NCI-H1436 (cell line): ENCODE results near the gene FRMD6.

ENCODE experiments used
- DNase-seq: peaks from one replicate; lab custom pipeline; 2025; lab: John Stamatoyannopoulos, UW

FRMD6 gene

GRCh38 chr14:51666826-51667225 lies 15.1 kb downstream of the FRMD6 start:
- no peak for DNase-seq

DNA sequence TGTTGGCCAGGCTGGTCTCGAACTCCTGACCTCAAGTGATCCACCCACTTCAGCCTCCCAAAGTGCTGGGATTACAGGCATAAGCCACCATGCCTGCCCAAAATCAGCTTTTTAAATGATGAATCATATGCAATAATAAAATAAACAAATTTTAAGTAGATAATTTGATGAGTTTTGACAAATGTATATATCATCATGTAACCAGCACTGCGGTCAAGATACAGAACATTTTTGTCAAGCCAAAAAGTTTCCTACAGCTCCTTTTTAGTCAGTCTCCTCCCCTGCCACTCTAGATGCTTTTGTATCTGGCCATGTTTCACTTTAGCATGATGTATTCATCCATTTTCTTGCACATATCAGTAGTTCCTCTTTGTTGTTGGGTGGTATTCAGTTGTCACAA lies 17.2 kb downstream of the FRMD6 start:
- no peak for DNase-seq

DNA sequence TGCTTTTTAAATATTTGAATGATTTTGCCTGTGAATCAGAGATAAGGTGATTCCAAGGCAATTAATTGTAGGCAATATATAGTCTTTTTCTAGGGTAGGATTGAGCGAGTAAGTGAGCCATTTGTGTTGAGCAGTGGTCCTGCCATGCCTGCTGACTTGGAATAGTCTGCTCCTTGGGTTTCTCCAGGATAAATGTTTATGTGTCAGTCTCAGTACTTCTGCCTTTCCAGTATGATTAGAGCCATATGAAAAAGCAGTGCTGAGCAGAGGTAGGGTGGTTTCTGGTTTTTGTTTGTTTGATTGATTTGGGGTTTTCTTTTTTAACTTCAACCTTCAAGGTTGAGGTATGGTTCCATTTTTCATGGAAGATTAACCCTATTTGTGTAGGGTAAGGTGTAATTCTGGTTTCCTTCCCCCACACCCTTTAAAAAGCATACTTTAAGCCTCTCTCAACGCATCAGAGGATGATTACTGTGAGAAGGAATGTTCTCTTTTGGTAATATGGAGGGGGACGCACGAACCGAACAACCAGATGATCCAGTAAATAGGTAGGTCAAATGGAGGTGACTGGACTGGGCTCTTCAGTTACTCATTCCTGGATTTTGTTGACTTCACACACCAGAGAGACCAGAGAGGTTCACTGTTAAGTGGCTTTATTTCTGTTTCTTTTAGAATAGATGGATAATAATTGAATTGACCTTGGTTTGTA lies 22.7 kb downstream of the FRMD6 start:
- no peak for DNase-seq

- DNase-seq = no peak
Observed at GRCh38 chr14:51676549-51676948, 24.8 kb downstream of the FRMD6 start.

DNA sequence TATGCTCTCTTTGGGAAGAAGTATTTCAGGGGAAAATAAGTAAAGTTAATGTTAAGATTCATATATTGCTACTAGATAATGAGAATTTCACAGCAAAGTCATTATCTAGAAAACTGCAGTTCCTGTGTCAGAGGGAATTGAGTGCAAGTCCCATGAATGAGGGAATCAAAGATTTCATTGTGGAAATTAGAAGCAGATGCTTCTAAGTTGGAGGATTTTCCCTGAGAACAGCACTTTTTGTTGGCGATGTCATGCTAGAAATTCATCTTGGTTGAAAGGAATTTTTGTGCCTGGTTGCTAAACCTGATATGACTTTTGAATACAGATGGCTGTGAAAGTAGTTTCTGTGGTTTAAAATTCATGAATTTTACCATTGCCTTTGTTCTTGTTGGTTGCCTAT lies 25.6 kb downstream of the FRMD6 start:
- DNase-seq = no peak

- DNase-seq = no peak
Observed at GRCh38 chr14:51677738-51678137, 26.0 kb downstream of the FRMD6 start.

GRCh38 chr14:51680031-51680430 lies 28.3 kb downstream of the FRMD6 start:
- no peak for DNase-seq

DNA sequence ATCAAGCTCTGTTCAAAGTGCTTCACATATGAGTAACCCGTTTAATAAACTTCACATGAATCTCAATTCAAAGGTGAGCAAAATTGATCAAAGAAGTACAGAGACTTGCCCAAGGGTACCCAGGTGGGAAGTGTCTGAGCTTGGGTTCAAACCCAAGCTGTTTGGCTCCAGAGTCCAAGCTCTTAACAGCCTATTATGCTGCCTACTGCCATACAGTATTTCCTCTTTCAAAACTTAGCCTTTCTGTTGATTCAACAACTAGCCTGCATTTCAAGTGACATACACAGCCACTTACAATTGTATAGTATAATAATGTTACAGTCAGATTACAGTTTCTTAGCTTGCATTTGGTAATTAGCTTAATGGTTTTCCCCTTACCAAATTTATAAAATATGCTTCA lies 29.7 kb downstream of the FRMD6 start:
- peak; percentile 40 for DNase-seq

- no peak for DNase-seq
Observed at GRCh38 chr14:51682411-51682810, 30.7 kb downstream of the FRMD6 start.

DNA sequence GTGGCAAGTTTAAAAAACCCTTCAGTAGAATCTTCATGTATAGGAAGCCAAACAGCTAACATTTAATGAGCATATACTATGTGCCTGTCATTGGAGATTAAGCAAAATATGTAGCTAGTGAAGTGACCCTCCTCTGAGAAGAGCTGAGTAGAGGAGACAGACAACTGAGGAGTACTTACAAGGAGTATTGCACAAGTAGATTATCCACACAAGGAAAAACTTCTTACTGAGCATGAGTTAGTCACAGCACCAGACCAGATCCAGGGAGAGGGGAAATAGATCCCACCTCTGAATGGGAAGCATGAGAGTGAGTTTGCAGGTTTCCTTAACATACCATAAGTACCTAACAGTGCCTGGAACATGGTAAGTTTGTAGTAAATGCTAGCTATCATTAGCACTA lies 33.0 kb downstream of the FRMD6 start:
- no peak for DNase-seq

DNA sequence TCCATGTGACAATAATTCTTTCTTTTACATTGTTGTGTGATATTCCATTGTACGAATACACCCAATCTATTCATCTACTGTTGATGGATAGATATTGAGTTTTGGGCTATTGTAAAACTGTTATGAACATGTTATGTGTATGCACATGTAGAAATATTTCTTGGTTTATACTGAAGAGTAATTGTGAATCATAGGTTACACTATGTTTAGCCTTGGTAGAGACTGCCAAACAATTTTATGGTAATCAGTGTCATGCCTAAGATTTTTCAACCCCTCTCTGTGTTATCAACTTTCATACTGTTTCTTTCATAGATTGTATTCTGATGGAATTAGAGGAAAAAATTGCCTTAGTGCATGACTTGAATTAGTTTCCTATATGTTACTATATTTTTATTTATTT lies 39.5 kb downstream of the FRMD6 start:
- no peak for DNase-seq

DNA sequence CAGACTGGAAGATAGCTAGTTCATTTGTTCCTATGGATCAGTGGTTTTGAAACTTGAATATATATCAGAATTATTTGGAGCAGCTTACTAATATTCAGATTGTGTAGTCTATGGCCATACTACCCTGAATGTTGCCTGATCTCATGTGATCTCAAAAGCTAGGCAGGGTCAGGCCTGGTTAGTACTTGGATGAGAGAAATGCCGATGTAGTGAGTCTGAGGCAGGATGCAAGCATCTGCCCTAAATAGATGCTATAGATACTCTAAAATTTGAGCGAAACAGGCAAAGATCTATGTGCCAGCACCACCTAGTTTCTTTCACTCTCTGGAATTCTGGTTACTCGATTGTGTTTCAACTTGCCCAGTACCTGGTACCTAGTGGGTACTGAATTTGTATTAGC lies 40.9 kb downstream of the FRMD6 start:
- no peak for DNase-seq

- DNase-seq = no peak
Observed at GRCh38 chr14:51697848-51698247, 46.1 kb downstream of the FRMD6 start.

- DNase-seq = no peak
Observed at GRCh38 chr14:51701951-51702350, 50.2 kb downstream of the FRMD6 start.

GRCh38 chr14:51703787-51704186 lies 52.1 kb downstream of the FRMD6 start:
- DNase-seq = no peak

GRCh38 chr14:51704545-51704944 lies 52.8 kb downstream of the FRMD6 start:
- no peak for DNase-seq

DNA sequence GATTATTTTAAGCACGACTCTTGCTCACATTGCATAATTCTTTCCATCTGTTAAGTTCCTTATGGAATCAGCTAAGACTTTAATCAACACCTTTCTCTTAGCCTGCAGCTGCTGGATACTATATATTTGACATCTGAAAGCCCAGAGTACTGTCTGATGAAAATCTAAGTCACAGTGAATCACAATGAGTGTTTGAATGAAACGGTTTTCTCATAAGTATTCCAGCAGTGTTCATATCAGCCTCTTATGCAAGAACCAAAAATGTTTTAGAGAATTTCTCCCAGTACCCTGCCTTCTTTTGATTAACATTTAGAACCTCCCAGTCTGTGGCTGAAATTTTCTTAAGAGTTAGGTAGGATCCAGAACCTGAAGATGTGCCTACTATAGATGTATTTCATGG lies 55.6 kb downstream of the FRMD6 start:
- DNase-seq = no peak

- no peak for DNase-seq
Observed at GRCh38 chr14:51711505-51711904, 59.8 kb downstream of the FRMD6 start.

DNA sequence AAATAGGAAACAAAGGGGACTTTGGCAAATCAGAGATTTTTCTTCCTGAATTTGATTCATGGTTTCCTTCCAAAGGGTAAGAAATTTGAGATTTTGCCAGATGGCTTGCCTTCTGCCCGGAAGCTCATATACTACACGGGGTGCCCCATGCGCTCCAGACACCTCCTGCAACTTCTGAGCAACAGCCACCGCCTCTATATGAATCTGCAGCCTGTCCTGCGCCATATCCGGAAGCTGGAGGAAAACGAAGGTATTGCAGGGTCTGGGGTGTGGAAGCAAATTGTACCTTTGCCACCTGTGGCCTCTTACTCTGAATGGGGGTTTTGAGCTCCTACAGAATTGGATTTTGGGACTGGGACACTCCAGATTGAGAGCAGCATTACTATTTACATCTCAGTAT lies 63.5 kb downstream of the FRMD6 start:
- DNase-seq = no peak

- no peak for DNase-seq
Observed at GRCh38 chr14:51715742-51716141, 64.0 kb downstream of the FRMD6 start.

DNA sequence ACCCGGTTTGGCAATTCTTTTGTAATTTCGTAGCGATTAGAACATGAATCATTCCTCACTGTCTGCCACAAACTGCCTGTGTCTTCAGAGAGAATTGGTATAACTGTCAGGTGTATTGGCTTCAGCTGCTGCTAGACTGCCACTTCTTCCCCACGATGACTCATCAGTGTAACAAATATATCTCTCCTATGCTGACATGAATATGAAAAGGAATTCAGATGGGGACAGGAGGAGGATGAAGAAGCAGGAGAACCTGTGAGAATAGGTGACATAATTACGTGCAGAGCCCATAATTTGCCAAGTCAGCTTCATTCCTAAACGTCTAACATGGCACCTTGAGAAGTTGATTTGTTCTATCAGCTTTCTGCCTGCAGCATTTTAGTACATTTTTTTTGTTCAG lies 64.9 kb downstream of the FRMD6 start:
- DNase-seq = no peak

- DNase-seq = no peak
Observed at GRCh38 chr14:51717766-51718165, 66.1 kb downstream of the FRMD6 start.

GRCh38 chr14:51719955-51720354 lies 68.2 kb downstream of the FRMD6 start:
- DNase-seq = no peak

DNA sequence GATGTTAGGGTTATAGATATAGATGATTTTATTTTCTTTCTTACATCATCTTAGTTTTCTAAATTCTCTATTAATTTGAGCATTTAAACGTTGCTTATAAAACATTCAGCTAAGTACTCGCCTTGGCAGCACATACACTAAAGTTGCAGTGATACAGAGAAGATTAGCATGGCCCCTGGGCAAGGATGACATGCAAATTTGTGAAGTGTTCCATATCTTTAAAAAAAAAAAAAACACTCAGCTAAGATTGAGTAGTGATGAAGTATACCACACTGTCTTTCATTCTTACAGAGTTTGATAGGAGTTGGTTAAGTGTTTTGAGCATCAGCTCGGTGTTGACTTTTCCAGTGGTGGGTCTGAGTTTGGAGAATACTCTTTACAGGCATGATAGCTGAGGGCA lies 72.3 kb downstream of the FRMD6 start:
- no peak for DNase-seq

- no peak for DNase-seq
Observed at GRCh38 chr14:51724650-51725049, 72.9 kb downstream of the FRMD6 start.
